Neural progenitor cell (in vitro differentiated cells): ENCODE measurements around the gene GAS6.
"Not testable (repeated sequence)": the region's sequence is repeated elsewhere in the genome, so short reads cannot be mapped to it uniquely, and the experiment has no call there.

Experiments
- CTCF ChIP-seq: fragments of 200-600 bp; sonication (generic); IDR thresholded peaks from 2 replicates; pipeline ENCODE4 v1.5.1; 2017; ENCODE audit warnings: antibody characterized with exemption, mild to moderate bottlenecking
- EZH2 ChIP-seq: fragments of 200-600 bp; sonication (generic); IDR thresholded peaks from 2 replicates; pipeline ENCODE4 v1.6.1; 2017; ENCODE audit warnings: antibody characterized with exemption, mild to moderate bottlenecking, moderate library complexity
- EZH2phosphoT487 ChIP-seq: fragments of 200-600 bp; sonication (generic); IDR thresholded peaks from 2 replicates; pipeline ENCODE4 v1.6.1; 2017; ENCODE audit warnings: antibody characterized with exemption

DNA sequence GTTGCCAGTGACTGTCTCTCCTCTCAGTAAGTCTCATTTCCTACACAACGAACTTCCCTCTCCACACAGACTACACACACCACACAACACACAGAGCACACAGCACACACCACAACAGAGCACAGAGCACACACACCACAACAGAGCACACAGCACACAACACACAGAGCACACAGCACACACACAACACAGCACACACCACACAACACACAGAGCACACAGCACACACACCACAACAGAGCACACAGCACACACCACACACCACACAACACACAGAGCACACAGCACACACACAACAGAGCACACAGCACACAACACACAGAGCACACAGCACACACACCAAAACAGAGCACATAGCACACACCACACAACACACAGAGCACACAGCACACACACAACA, 68.5 kb downstream of the GAS6 start:
- not testable (repeated sequence) for TF ChIP-seq EZH2, CTCF, EZH2phosphoT487
